ENCODE results near the gene DCP1B.

The DCP1B gene

GRCh38 chr12:1980282-1980681, 24.0 kb downstream of the DCP1B start:
- TF ChIP-seq CTCF (IDR thresholded peaks at IDR 0.05; ENCODE audit: borderline replicate concordance, control extremely low read depth, extremely low read depth, insufficient read depth, missing control alignments), result no peak
- DNase-seq (ENCODE audit: low spot score), result no peak
- in situ Hi-C loops (cut with MboI; ENCODE audit: low sequenced_read_pairs, unreplicated experiment), result no loop called here

GRCh38 chr12:1978078-1978862, 26.0 kb downstream of the DCP1B start:
- TF ChIP-seq CTCF (IDR thresholded peaks at IDR 0.05; ENCODE audit: borderline replicate concordance, control extremely low read depth, extremely low read depth, insufficient read depth, missing control alignments), result no peak
- no peak for DNase-seq (ENCODE audit: low spot score)
- in situ Hi-C loops (cut with MboI; ENCODE audit: low sequenced_read_pairs, unreplicated experiment), result no loop called here

- no peak for DNase-seq (ENCODE audit: low spot score)
- no peak for TF ChIP-seq CTCF (IDR thresholded peaks at IDR 0.05; ENCODE audit: borderline replicate concordance, control extremely low read depth, extremely low read depth, insufficient read depth, missing control alignments)
- in situ Hi-C loops (cut with MboI; ENCODE audit: low sequenced_read_pairs, unreplicated experiment), result no loop called here
Measured at GRCh38 chr12:1977588-1977987, 26.7 kb downstream of the DCP1B start.

- no peak for DNase-seq (ENCODE audit: low spot score)
- in situ Hi-C loops (cut with MboI; ENCODE audit: low sequenced_read_pairs, unreplicated experiment), result no loop called here
- no peak for TF ChIP-seq CTCF (IDR thresholded peaks at IDR 0.05; ENCODE audit: borderline replicate concordance, control extremely low read depth, extremely low read depth, insufficient read depth, missing control alignments)
Measured at GRCh38 chr12:1977109-1977508, 27.1 kb downstream of the DCP1B start.

- DNase-seq (ENCODE audit: low spot score), result no peak
- TF ChIP-seq CTCF (IDR thresholded peaks at IDR 0.05; ENCODE audit: borderline replicate concordance, control extremely low read depth, extremely low read depth, insufficient read depth, missing control alignments), result no peak
- in situ Hi-C loops (cut with MboI; ENCODE audit: low sequenced_read_pairs, unreplicated experiment), result no loop called here
Measured at GRCh38 chr12:1974812-1975211, 29.4 kb downstream of the DCP1B start.

- in situ Hi-C loops (cut with MboI; ENCODE audit: low sequenced_read_pairs, unreplicated experiment), result no loop called here
- no peak for DNase-seq (ENCODE audit: low spot score)
Measured at GRCh38 chr12:1972856-1973317, 31.4 kb downstream of the DCP1B start.

More at GRCh38 chr12:1972856-1973317, 31.4 kb downstream of the DCP1B start:
- no peak for TF ChIP-seq CTCF (IDR thresholded peaks at IDR 0.05; ENCODE audit: borderline replicate concordance, control extremely low read depth, extremely low read depth, insufficient read depth, missing control alignments)
